Activated naive CD4-positive, alpha-beta T cell treated with anti-CD3 and anti-CD28 coated beads, Interleukin-2, amount 10 ng/mL, durations not matched to agents 7 days and 5 days (primary cell): ENCODE results near the gene CRAT.

Experiments
- CTCF ChIA-PET: fragments of 350-600 bp; sonication (Branson Sonifier 250); formaldehyde crosslinking; loops from one replicate; lab custom pipeline; 2021; ENCODE audit warnings: antibody characterized with exemption; lab: Charles Lee
- DNase-seq: peaks from one replicate; pipeline ENCODE4 v3.0.0-alpha.2; 2020
- H3K27ac Mint-ChIP-seq: one replicate; pipeline ENCODE4 v1.8.0; 2021; ENCODE audit warnings: mild to moderate bottlenecking, moderate library complexity, mixed read lengths
- H3K27me3 Mint-ChIP-seq: one replicate; pipeline ENCODE4 v1.8.0; 2021; ENCODE audit warnings: mild to moderate bottlenecking, mixed read lengths
- H3K36me3 Mint-ChIP-seq: one replicate; pipeline ENCODE4 v1.8.0; 2021; ENCODE audit warnings: mixed read lengths
- H3K4me1 Mint-ChIP-seq: one replicate; pipeline ENCODE4 v1.8.0; 2021; ENCODE audit warnings: mixed read lengths
- H3K4me3 Mint-ChIP-seq: one replicate; pipeline ENCODE4 v1.8.0; 2021; ENCODE audit warnings: mild to moderate bottlenecking, moderate library complexity, mixed read lengths
- H3K9me3 Mint-ChIP-seq: one replicate; pipeline ENCODE4 v1.8.0; 2021; ENCODE audit warnings: mixed read lengths

CRAT gene

DNA sequence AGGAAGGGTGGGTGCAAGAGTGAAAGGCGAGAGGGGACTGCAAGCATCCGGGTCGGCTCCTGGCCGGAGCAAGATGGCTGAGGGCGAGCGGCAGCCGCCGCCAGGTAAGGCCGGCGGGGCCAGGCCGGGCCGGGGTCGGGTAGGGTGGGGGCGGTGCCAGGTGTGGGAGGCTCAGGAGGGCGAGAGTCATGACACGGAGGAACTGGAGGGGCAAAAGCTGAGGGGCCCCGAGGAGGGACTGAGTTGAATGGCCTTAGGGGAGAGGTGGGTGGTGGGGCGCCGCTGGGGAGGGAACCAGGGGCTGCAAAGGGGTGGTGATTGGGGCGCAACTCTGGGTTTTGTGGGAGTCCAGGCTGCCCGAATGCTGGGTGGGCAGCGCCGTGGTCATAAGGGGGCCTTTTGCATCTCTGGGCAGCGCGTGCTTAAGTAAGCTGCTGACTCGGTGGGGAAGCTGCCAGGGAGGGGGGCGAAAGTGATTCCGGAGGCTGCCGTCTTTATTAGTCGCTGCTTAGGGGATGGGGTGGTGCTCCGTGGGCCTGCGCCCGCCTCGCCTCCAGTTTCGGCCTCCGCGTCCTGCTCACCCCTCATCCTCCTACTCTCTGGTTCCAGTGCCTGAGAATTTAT is 1.0 kb upstream of the CRAT start:
- Mint-ChIP-seq H3K27ac (peak overlapping the region; percentile 96), H3K4me3 (peak overlapping the region; percentile 96), H3K9me3 (no peaks in the 10 kb centered on the region), H3K4me1 (peaks cover 38% of the 10 kb centered on the region), H3K36me3 (peaks cover 1% of the 10 kb centered on the region), H3K27me3 (peaks cover 18% of the 10 kb centered on the region)
- CTCF ChIA-PET, result interaction anchor here (0.7 to 1.5 kb wide), 2 partner anchors 27 to 513 kb away, joined by 4 read pairs; no protein-coding TSS in a partner anchor
- DNase-seq, result peak; percentile 61

DNA sequence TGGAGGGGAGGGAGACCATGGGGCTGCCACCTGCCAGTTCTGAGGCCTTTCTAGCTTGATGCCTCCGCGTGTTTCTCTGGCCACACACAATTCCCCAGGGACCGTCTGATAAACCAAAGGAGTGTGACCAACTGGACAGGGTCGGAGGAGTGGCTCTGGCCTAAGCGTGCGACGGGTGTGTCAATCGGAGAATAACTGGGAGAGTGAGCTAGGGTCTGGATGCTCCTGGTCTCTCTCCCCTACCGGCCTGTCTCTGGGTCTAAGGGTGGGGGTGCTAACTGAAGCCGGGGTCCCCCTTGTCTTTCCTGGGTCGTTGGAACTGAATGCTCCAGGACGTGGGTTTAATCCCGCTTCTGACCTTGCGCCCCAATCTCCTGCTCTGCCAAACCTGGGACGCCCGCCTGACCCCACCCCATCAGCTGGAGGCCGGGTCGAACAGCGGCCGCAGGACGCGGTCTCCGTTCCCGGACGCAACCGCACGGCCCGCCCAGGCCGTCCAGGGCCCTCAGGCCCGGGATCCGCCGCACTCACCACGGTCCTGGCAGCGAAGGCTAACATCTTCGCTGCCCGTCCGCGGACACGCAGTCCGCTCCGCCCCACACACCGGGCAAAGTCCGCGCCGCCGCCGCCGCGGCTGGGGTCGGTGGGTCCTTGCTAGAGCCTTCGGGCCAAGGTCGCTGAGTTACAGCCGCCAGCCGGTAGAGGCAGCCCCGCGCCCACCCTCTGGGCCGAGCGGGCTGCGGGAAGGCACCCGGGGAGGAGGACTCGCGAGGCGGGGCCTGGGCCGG is 447 bp downstream of the CRAT start:
- no peak for DNase-seq
- H3K27ac Mint-ChIP-seq, result no peak overlapping the region
- H3K4me3 Mint-ChIP-seq, result peak overlapping the region; percentile 96
- H3K9me3 Mint-ChIP-seq, result no peaks in the 10 kb centered on the region
- peaks cover 18% of the 10 kb centered on the region for H3K27me3 Mint-ChIP-seq
- H3K36me3 Mint-ChIP-seq, result peaks cover 1% of the 10 kb centered on the region
- CTCF ChIA-PET, result no interaction called here
- H3K4me1 Mint-ChIP-seq, result peaks cover 33% of the 10 kb centered on the region

DNA sequence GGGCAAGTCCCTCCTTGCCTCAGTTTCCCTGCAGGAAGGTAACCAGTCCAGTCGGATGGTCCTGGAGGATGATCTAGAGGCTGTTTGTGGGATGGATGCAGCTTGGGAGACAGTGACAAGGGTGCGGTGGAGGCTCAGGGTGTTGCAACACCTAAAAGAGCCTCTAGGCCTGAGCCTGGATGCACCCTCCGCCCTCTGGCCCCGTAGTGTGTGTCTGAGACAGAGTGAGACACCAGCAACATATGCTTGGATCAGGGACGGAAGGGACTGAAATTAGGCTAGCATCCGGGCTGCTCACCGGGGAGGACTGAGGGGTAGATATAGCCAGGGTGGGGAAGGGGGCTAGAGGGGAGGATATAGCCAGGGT is 1.1 kb downstream of the CRAT start:
- peaks cover 18% of the 10 kb centered on the region for H3K27me3 Mint-ChIP-seq
- peaks cover 27% of the 10 kb centered on the region for H3K4me1 Mint-ChIP-seq
- no peaks in the 10 kb centered on the region for H3K9me3 Mint-ChIP-seq
- CTCF ChIA-PET, result no interaction called here
- peaks cover 1% of the 10 kb centered on the region for H3K36me3 Mint-ChIP-seq
- peak overlapping the region; percentile 96 for H3K4me3 Mint-ChIP-seq
- DNase-seq, result peak; percentile 48
- peak overlapping the region; percentile 81 for H3K27ac Mint-ChIP-seq

DNA sequence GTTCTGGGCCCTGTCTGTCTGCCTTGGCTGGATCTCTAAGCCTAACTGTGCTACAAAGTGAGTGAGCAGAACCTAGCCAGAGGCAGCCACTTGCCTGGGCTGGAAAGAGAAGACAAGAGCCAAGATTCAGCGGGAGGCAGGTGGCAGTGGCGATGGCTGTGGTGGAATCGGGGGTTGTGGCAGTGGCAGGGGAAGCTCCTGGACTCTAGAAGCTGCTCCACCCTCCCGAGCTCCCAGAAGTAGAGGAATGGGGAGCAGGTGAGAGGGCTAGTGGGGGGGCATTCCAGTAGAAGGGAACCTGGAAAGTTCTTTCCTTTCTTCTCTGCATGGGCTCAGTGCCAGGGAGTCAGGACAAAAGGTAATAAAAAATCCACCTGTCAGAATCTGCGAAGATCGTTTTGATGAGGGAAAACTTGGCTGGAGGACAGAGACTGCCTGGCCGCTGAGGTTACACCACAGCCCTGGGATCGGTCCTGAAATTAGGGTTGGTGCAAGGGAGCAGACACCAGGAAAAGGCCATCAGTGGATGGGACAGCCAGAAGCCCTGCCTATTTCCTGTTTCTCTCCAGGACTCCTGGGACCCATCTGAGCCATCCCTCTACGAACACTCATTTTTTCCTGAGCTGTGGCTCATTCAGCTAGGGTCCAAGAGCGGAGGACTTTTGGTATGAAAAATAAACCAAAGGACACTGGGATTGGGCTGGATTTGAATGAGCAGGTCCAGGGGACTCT is 1.6 kb downstream of the CRAT start:
- no peaks in the 10 kb centered on the region for H3K9me3 Mint-ChIP-seq
- peaks cover 23% of the 10 kb centered on the region for H3K4me1 Mint-ChIP-seq
- peak overlapping the region; percentile 81 for H3K27ac Mint-ChIP-seq
- H3K4me3 Mint-ChIP-seq, result peak overlapping the region; percentile 96
- H3K27me3 Mint-ChIP-seq, result peaks cover 18% of the 10 kb centered on the region
- no peak for DNase-seq
- peaks cover 1% of the 10 kb centered on the region for H3K36me3 Mint-ChIP-seq
- CTCF ChIA-PET, result no interaction called here

DNA sequence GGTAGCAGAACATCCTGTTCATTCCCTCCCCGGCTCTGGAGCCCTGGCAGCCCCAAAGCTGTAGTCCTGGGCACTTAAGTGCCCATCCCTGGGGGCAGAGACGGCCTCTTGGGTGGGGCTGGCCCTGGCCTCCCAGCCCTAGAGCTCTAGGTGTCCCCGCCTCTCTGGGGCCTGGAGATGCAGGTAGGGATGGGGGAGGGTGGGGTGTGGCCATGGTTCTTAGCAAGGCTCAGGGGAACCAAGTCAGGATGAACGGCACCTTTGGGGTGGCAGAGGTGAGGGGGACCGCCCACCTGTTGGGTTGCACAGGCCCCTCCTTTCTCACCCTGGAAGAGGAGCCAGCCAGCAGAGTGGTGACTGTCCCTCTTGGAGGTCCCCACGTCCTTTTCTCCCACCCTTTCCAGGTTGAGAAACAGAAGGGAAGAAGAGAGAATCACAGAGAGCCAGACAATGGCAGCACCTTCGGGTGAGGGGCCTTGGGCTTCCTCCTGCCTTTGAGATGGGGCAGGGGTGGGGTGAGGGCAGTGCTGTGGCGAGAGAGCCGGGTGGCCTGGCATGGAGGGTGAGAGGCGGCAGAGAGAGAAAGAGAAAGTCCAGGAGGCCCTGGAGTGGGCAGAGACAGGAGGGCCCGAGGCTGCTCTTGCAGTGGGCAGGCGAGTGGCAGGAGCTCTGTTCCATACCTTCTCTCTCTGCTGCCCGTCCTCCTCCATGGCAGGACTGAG is 2.3 kb downstream of the CRAT start:
- H3K27ac Mint-ChIP-seq, result no peak overlapping the region
- CTCF ChIA-PET, result no interaction called here
- DNase-seq, result no peak
- peak overlapping the region; percentile 2 for H3K4me3 Mint-ChIP-seq
- H3K36me3 Mint-ChIP-seq, result peaks cover 1% of the 10 kb centered on the region
- H3K9me3 Mint-ChIP-seq, result no peaks in the 10 kb centered on the region
- peaks cover 18% of the 10 kb centered on the region for H3K27me3 Mint-ChIP-seq
- H3K4me1 Mint-ChIP-seq, result peaks cover 19% of the 10 kb centered on the region

DNA sequence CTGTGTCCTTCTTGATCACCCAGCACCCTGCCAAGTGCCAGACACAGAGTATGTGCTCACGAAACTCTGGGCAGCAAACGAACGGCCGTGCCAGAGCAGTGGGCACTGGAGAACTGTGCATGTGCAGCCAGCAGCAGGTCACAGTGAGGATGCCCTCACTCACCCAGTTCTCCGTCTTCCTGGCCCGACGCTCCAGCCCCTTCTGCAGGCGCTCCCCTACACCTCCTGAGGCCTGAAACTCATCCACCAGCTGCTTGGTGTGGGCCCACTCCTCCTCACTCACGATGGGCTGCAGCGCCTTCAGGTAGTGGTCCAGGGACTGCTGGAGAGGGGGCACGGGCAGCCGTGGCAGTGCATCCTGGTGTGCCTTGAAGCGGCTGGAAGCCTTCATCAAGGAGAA is 2.9 kb downstream of the CRAT start:
- CTCF ChIA-PET, result no interaction called here
- no peak for DNase-seq

DNA sequence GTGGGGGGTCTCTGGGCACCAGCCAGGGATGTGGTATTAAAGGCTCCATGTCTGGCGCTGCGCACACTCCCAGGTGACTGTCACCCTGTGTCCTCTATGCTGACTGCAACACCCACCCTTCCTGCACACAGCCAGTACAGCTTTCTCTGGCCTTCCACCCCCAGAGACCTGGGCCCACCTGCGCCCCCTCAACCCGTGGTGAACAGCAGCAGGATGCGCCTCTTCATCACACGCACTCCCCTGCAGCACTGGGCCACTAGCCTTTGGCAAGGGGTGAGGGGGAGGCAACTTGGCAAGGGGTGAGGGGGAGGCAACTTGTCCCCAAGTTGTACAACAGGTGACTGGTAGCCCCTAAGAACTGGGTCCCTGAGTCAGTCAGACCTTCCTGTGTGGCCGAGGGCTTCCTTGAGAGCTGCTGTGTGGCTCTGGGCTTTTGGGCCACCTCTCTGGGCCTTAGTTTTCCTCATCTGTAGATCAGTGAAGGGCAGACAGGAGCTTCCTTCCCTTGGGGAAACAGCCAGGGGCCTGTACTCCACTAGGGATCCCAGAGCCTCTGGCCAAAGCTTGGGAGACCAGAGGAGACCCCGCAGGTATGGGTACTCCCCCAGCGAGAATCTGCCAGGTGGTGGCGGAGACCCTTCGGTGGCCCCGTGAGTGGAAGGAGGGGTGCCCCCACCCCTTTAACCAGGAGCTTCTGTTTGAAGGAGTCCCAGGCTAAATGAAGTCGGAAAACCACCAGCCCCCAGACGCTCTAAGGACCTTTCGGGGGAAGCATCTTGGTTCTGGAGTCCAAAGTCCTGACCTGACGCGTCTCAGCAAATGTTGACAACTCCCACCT is 4.5 kb downstream of the CRAT start:
- peaks cover 18% of the 10 kb centered on the region for H3K27me3 Mint-ChIP-seq
- CTCF ChIA-PET, result interaction anchor here (1.0 kb wide), 1 partner anchor 12 kb away, joined by 3 read pairs; no protein-coding TSS in a partner anchor
- peaks cover 7% of the 10 kb centered on the region for H3K4me1 Mint-ChIP-seq
- peaks cover 1% of the 10 kb centered on the region for H3K36me3 Mint-ChIP-seq
- H3K9me3 Mint-ChIP-seq, result no peaks in the 10 kb centered on the region
- H3K27ac Mint-ChIP-seq, result no peak overlapping the region
- no peak overlapping the region for H3K4me3 Mint-ChIP-seq
- no peak for DNase-seq

More for the DNA sequence above, 2.9 kb downstream of the CRAT start:
- H3K4me3 Mint-ChIP-seq, result no peak overlapping the region
- H3K4me1 Mint-ChIP-seq, result peaks cover 14% of the 10 kb centered on the region
- H3K9me3 Mint-ChIP-seq, result no peaks in the 10 kb centered on the region
- no peak overlapping the region for H3K27ac Mint-ChIP-seq
- peaks cover 18% of the 10 kb centered on the region for H3K27me3 Mint-ChIP-seq
- peaks cover 1% of the 10 kb centered on the region for H3K36me3 Mint-ChIP-seq

DNA sequence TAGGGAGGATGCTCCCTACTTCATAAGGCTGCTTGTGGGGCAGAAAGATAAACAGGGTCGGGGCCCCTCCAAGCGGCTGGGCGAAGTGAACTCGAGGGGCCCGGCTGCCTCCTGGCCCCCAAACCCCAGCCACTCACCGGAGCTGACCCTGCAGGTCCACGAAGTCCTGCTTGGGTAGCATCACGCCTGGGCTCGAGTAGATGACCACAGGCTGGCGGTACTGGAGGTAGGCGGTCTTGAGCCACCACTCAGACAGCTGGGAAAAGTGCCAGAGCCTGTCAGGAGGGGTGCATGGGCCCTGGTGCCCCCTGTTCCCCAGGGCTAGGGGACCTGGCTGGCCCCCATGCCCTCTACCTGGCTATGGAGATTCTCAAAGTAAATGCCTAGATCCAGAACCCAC is 6.5 kb downstream of the CRAT start:
- no peak overlapping the region for H3K27ac Mint-ChIP-seq
- H3K27me3 Mint-ChIP-seq, result peaks cover 12% of the 10 kb centered on the region
- no peaks in the 10 kb centered on the region for H3K9me3 Mint-ChIP-seq
- peaks cover 2% of the 10 kb centered on the region for H3K4me1 Mint-ChIP-seq
- no peak for DNase-seq
- peaks cover 1% of the 10 kb centered on the region for H3K36me3 Mint-ChIP-seq
- H3K4me3 Mint-ChIP-seq, result no peak overlapping the region
- CTCF ChIA-PET, result no interaction called here

DNA sequence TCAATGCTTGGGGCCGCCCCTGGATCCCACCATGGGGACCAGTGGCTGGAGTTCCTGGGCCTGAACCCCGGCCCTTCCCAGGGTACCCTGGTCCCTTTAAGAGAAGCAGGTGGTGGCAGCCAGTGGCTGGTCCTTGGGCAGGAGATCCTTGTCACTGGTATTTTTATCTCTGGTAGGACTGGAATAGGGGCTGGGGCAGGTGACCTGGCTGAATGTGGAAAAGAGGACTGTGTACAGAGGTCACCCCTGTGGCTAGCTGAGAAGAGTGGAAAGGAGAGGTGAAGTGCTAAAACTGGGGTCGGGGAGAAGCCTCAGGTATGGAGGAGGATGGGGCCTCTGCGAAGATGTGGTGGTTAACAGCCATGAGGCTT is 7.0 kb downstream of the CRAT start:
- Mint-ChIP-seq H3K9me3 (no peaks in the 10 kb centered on the region), H3K4me3 (no peak overlapping the region), H3K36me3 (peaks cover 1% of the 10 kb centered on the region), H3K27ac (no peak overlapping the region), H3K27me3 (peaks cover 8% of the 10 kb centered on the region), H3K4me1 (peaks cover under 1% of the 10 kb centered on the region)
- CTCF ChIA-PET, result no interaction called here
- no peak for DNase-seq

DNA sequence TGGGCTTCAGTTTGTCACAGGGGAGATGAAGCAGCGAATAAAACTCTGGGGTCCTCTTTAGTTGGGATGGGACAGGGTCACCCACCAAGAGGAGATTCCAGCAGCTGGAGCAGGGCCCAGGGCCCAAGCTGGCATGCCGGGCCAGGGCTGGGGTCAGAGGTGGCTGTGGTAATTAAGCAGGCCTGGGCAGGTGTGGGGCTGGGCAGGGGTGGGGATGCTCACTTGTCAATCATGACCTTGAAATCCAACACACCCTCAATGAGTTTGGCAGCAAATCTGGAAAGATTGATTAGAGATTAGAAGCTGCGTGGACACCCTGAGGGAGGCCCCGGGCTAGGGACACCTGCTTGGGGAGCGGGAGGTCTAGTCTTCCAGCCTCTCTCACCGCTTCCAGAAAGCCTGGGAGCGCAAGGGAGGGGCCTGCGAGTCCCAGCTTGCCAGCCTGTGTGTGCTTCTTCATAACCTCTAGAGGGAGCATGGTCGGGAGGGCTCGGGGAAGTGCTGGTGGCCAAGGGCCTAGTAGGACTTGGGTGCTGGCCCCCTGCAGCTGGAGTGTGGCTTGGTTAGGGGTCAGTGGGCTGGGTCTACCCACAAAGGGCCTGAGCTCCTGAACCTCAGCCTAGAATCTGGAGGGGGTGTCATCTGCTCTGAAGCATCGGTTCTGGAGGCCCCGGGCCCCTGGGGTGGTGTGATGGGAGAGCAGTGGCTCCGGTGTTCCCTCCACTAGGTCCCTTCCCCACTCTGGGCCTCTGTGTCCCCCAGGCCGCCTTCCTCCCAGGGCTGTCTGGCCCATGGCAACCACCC is 7.6 kb downstream of the CRAT start:
- Mint-ChIP-seq H3K4me1 (no peaks in the 10 kb centered on the region), H3K36me3 (peaks cover 1% of the 10 kb centered on the region), H3K27me3 (peaks cover 4% of the 10 kb centered on the region), H3K9me3 (no peaks in the 10 kb centered on the region), H3K27ac (no peak overlapping the region), H3K4me3 (no peak overlapping the region)
- DNase-seq, result peak; percentile 38
- CTCF ChIA-PET, result interaction anchor here (1.0 kb wide), 1 partner anchor 22 kb away, joined by 5 read pairs; the partner anchor contains the start of gene DOLPP1

DNA sequence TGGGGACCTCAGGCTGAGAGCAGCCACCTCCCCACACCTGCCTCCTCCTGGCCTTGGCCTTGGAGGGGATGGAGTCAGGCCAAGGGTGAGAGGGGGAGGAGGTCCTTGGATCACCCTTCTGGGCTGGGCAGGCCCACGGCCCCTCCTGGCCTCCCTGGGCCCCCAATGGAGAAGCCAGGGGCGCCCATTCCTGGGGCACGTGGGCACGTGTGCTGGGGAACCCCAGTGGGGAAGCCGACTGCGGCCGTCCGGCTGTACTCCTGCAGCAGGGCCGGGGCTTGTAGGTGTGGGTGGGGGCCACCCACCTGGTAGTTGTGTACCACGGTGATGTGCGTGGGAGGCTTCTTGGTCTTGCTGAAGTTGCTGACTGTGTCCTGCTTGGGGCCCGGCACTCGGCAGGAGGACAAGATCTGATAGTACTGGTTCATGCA is 8.5 kb downstream of the CRAT start:
- Mint-ChIP-seq H3K27ac (no peak overlapping the region), H3K27me3 (peaks cover 4% of the 10 kb centered on the region), H3K36me3 (peaks cover 1% of the 10 kb centered on the region), H3K4me3 (no peak overlapping the region), H3K9me3 (no peaks in the 10 kb centered on the region), H3K4me1 (no peaks in the 10 kb centered on the region)
- DNase-seq, result no peak
- CTCF ChIA-PET, result interaction anchor here (1.0 kb wide), 1 partner anchor 21 kb away, joined by 5 read pairs; the partner anchor contains the start of gene DOLPP1

DNA sequence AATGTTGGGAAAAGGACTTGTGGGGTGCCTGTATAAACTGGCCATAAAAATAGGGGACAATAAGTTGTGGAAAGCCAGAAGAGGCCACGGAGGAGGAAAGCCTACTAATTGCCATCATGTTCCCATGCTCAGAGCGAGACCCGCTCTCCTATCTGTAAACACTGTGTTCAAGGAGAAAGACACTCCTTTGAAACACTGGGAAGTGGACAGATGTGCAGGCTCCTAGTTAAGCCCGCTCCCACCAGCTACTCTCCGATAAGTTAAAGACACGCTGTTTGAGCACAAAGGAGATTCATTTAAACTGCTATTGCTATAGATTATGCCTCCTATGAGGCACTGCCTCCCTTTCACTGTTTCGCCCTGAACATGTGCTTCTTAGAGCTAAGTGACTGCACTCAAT is 9.3 kb downstream of the CRAT start:
- H3K4me3 Mint-ChIP-seq, result no peak overlapping the region
- H3K4me1 Mint-ChIP-seq, result no peaks in the 10 kb centered on the region
- no peaks in the 10 kb centered on the region for H3K9me3 Mint-ChIP-seq
- H3K27ac Mint-ChIP-seq, result no peak overlapping the region
- no peaks in the 10 kb centered on the region for H3K27me3 Mint-ChIP-seq
- no peak for DNase-seq
- H3K36me3 Mint-ChIP-seq, result no peaks in the 10 kb centered on the region
- CTCF ChIA-PET, result no interaction called here
